Measurements from ENCODE around the gene GABARAP. TPM values are rescaled to one million over a fixed set of nuclear protein-coding genes. Genes with fewer than 3 reads are reported as not detected.

The GABARAP gene
- total and polyA plus RNA-seq, 2 of the 13 experiments (the other 11 are each of a cell fraction or from before 2014, with no cell fraction given) = 161 to 310 TPM

DNA sequence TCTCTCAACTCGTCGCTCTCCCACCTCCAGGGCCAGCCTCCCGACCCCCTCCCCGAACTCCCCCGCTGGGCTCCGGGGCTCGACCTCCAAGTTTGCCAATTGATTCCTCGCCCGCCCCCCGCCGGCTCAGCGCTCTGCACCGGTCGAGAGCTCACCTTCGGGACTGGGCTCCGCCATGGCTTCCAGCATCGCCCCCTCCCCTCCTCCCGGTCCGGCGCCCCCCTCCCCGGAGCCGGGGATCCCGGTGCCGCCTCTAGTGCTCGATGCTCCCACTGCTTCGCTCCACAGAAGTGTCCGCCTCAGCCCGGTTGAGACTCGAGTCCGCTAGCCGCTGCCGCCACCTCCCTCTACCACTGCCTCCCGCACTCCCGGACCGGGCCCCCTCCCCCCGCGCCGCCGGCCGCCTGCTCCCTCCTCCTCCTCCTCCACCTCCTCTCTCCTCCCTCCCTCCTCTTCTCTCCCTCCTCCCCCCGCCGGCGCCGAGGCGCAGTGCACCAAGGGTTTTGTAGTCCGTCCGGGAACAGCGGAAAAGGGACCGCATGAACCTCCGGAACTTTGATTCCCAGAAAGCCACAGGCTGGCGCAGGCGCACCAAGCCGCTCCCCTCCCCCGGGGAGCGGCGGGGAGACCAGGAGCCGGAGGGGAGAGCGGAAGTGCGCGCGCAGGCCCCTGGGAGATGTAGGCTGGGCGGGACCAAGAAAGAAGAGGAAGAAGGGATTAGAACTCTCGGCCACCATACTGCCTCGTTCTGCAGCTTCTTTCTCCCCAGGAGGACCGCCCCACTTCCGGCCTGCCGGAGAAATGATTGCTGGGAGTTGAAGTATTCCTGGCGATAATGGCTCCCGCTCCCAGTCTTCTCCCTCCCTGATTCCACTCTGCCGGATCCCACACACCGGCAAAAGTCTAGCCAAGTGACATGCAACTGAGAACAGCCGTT, 2.9 kb downstream of the GABARAP start, which contains the start of gene PHF23 (continued):
- TF ChIP-seq, protein P1, sequence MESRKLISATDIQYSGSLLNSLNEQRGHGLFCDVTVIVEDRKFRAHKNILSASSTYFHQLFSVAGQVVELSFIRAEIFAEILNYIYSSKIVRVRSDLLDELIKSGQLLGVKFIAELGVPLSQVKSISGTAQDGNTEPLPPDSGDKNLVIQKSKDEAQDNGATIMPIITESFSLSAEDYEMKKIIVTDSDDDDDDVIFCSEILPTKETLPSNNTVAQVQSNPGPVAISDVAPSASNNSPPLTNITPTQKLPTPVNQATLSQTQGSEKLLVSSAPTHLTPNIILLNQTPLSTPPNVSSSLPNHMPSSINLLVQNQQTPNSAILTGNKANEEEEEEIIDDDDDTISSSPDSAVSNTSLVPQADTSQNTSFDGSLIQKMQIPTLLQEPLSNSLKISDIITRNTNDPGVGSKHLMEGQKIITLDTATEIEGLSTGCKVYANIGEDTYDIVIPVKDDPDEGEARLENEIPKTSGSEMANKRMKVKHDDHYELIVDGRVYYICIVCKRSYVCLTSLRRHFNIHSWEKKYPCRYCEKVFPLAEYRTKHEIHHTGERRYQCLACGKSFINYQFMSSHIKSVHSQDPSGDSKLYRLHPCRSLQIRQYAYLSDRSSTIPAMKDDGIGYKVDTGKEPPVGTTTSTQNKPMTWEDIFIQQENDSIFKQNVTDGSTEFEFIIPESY (CRISPR knock-in tag; IDR thresholded peaks at IDR 0.05) = no peak
- TF ChIP-seq FIP1L1 (IDR thresholded peaks at IDR 0.05; ENCODE audit: borderline replicate concordance, insufficient read depth, low read depth, low read length) = peak; percentile 91; the same call in 1 of the 2 replicates
- no peak for TF ChIP-seq NFE2 (CRISPR knock-in tag; IDR thresholded peaks at IDR 0.05)
- TF ChIP-seq ZIK1 (CRISPR knock-in tag; IDR thresholded peaks at IDR 0.05; ENCODE audit: borderline replicate concordance, low read depth) = no peak
- no peak for TF ChIP-seq MYNN (CRISPR knock-in tag; IDR thresholded peaks at IDR 0.05; ENCODE audit: low read depth)
- TF ChIP-seq, protein P2, sequence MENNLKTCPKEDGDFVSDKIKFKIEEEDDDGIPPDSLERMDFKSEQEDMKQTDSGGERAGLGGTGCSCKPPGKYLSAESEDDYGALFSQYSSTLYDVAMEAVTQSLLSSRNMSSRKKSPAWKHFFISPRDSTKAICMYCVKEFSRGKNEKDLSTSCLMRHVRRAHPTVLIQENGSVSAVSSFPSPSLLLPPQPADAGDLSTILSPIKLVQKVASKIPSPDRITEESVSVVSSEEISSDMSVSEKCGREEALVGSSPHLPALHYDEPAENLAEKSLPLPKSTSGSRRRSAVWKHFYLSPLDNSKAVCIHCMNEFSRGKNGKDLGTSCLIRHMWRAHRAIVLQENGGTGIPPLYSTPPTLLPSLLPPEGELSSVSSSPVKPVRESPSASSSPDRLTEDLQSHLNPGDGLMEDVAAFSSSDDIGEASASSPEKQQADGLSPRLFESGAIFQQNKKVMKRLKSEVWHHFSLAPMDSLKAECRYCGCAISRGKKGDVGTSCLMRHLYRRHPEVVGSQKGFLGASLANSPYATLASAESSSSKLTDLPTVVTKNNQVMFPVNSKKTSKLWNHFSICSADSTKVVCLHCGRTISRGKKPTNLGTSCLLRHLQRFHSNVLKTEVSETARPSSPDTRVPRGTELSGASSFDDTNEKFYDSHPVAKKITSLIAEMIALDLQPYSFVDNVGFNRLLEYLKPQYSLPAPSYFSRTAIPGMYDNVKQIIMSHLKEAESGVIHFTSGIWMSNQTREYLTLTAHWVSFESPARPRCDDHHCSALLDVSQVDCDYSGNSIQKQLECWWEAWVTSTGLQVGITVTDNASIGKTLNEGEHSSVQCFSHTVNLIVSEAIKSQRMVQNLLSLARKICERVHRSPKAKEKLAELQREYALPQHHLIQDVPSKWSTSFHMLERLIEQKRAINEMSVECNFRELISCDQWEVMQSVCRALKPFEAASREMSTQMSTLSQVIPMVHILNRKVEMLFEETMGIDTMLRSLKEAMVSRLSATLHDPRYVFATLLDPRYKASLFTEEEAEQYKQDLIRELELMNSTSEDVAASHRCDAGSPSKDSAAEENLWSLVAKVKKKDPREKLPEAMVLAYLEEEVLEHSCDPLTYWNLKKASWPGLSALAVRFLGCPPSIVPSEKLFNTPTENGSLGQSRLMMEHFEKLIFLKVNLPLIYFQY (CRISPR knock-in tag; IDR thresholded peaks at IDR 0.05; ENCODE audit: borderline replicate concordance) = no peak
- TF ChIP-seq POLR2G (IDR thresholded peaks at IDR 0.05; ENCODE audit: low read depth, low read length) = peak; percentile 80
- no peak for TF ChIP-seq NKX3-1 (CRISPR knock-in tag; IDR thresholded peaks at IDR 0.05)
- no peak; the same call in 1 of the 2 replicates for TF ChIP-seq HOMEZ (CRISPR knock-in tag; IDR thresholded peaks at IDR 0.05; ENCODE audit: low read depth)
- TF ChIP-seq MTA1 (CRISPR knock-in tag; IDR thresholded peaks at IDR 0.05; ENCODE audit: borderline replicate concordance) = no peak
- no peak for TF ChIP-seq TFAP4 (IDR thresholded peaks at IDR 0.05; ENCODE audit: borderline replicate concordance, low read depth)
- TF ChIP-seq HOXA3 (CRISPR knock-in tag; IDR thresholded peaks at IDR 0.05) = peak; percentile 85
- TF ChIP-seq NAIF1 (CRISPR knock-in tag; IDR thresholded peaks at IDR 0.05; ENCODE audit: borderline replicate concordance) = peak; percentile 97
- TF ChIP-seq ADNP (CRISPR knock-in tag; IDR thresholded peaks at IDR 0.05) = no peak
- no peak for TF ChIP-seq EZH2 (conservative IDR thresholded peaks at IDR 0.05; ENCODE audit: low read depth, low read length)
- TF ChIP-seq KLF12 (CRISPR knock-in tag; IDR thresholded peaks at IDR 0.05; ENCODE audit: borderline replicate concordance) = peak; percentile 43; the same call in 1 of the 2 replicates
- TF ChIP-seq, protein P3, sequence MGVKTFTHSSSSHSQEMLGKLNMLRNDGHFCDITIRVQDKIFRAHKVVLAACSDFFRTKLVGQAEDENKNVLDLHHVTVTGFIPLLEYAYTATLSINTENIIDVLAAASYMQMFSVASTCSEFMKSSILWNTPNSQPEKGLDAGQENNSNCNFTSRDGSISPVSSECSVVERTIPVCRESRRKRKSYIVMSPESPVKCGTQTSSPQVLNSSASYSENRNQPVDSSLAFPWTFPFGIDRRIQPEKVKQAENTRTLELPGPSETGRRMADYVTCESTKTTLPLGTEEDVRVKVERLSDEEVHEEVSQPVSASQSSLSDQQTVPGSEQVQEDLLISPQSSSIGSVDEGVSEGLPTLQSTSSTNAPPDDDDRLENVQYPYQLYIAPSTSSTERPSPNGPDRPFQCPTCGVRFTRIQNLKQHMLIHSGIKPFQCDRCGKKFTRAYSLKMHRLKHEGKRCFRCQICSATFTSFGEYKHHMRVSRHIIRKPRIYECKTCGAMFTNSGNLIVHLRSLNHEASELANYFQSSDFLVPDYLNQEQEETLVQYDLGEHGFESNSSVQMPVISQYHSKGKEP (CRISPR knock-in tag; IDR thresholded peaks at IDR 0.05) = no peak
- no peak for TF ChIP-seq ZNF441 (CRISPR knock-in tag; IDR thresholded peaks at IDR 0.05; ENCODE audit: borderline replicate concordance)
